HEK293 (cell line): ENCODE results near the gene ZNF514.

Experiments used
- TCF7L2 ChIP-seq: IDR thresholded peaks from 2 replicates; pipeline ENCODE4 v1.6.1; 2011; ENCODE audit warnings: low read depth, mild to moderate bottlenecking, inconsistent platforms, low read length, moderate library complexity, borderline replicate concordance
- ZNF24 ChIP-seq: fragments of 450-650 bp; formaldehyde crosslinking; IDR thresholded peaks from 2 replicates; pipeline ENCODE4 v1.5.1; 2016; ENCODE audit warnings: missing biosample characterization, missing genetic modification characterization
- ZNF629 ChIP-seq: fragments of 450-650 bp; formaldehyde crosslinking; IDR thresholded peaks from 2 replicates; pipeline ENCODE4 v1.5.1; 2017; ENCODE audit warnings: missing biosample characterization, missing genetic modification characterization
- ZNF837 ChIP-seq: fragments of 450-650 bp; formaldehyde crosslinking; IDR thresholded peaks from 2 replicates; pipeline ENCODE4 v1.5.1; 2016; ENCODE audit warnings: missing biosample characterization, missing genetic modification characterization
- TF ChIP-seq, protein P1 (sequence below): fragments of 450-650 bp; formaldehyde crosslinking; IDR thresholded peaks from 2 replicates; pipeline ENCODE4 v1.5.1; 2016; ENCODE audit warnings: missing biosample characterization, missing genetic modification characterization
- TF ChIP-seq, protein P2 (sequence below): fragments of 450-650 bp; IDR thresholded peaks from 2 replicates; pipeline ENCODE4 v1.5.1; 2018; ENCODE audit warnings: missing biosample characterization, mild to moderate bottlenecking, missing genetic modification characterization
- TF ChIP-seq, protein P3 (sequence below): fragments of 450-650 bp; formaldehyde crosslinking; conservative IDR thresholded peaks from 2 replicates; pipeline ENCODE4 v1.5.1; 2016; ENCODE audit warnings: low read depth, missing biosample characterization, missing genetic modification characterization
- TF ChIP-seq, protein P4 (sequence below): fragments of 450-650 bp; formaldehyde crosslinking; IDR thresholded peaks from 2 replicates; pipeline ENCODE4 v1.5.1; 2016; ENCODE audit warnings: missing biosample characterization, missing genetic modification characterization, low read depth
- TF ChIP-seq, protein P5 (sequence below): fragments of 450-650 bp; formaldehyde crosslinking; IDR thresholded peaks from 2 replicates; pipeline ENCODE4 v1.5.1; 2016; ENCODE audit warnings: missing biosample characterization, missing genetic modification characterization, low read depth

DNA sequence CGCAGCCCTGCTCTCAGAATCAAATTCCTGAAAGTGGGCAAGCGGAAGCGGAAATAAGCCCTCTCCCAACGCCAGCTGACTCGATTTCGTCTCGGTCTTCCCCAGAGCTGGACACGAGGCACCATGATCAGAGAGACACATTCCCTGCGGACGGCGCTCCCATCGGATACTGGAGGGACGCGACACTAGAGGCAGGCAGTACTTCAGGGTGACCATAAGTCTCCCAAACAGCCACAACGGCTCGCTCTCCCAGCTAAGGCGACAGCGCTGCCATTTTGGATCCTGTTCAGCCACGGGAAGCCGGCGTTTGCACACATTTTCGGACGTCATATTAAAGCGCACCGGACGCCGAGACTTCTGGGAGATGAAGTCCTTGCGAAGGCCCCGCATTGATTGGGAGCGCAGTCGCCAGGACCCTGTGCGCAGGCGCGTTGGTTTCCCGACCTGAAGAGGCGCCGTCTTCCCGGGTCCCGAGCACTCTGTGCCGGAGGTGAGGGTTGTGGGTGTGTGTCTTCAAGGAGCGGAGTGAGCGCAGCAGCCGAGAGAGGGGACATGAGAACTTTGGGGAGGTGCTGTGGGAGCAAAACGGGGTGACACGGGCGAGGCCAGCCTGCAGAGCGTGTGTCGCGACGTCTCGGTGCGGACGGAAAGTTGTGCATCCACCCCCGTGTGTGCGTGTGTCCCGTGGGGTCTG is 5.9 kb upstream of the ZNF514 start, which contains the start of gene ZNF2:
- TF ChIP-seq, protein P1, sequence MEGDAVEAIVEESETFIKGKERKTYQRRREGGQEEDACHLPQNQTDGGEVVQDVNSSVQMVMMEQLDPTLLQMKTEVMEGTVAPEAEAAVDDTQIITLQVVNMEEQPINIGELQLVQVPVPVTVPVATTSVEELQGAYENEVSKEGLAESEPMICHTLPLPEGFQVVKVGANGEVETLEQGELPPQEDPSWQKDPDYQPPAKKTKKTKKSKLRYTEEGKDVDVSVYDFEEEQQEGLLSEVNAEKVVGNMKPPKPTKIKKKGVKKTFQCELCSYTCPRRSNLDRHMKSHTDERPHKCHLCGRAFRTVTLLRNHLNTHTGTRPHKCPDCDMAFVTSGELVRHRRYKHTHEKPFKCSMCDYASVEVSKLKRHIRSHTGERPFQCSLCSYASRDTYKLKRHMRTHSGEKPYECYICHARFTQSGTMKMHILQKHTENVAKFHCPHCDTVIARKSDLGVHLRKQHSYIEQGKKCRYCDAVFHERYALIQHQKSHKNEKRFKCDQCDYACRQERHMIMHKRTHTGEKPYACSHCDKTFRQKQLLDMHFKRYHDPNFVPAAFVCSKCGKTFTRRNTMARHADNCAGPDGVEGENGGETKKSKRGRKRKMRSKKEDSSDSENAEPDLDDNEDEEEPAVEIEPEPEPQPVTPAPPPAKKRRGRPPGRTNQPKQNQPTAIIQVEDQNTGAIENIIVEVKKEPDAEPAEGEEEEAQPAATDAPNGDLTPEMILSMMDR (tag by site-specific recombination), result peak; percentile 61; the same call in 1 of the 2 replicates
- no peak for TF ChIP-seq ZNF837 (tag by site-specific recombination)
- TF ChIP-seq, protein P2, sequence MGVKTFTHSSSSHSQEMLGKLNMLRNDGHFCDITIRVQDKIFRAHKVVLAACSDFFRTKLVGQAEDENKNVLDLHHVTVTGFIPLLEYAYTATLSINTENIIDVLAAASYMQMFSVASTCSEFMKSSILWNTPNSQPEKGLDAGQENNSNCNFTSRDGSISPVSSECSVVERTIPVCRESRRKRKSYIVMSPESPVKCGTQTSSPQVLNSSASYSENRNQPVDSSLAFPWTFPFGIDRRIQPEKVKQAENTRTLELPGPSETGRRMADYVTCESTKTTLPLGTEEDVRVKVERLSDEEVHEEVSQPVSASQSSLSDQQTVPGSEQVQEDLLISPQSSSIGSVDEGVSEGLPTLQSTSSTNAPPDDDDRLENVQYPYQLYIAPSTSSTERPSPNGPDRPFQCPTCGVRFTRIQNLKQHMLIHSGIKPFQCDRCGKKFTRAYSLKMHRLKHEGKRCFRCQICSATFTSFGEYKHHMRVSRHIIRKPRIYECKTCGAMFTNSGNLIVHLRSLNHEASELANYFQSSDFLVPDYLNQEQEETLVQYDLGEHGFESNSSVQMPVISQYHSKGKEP, result no peak
- TF ChIP-seq TCF7L2, result no peak
- TF ChIP-seq, protein P3, sequence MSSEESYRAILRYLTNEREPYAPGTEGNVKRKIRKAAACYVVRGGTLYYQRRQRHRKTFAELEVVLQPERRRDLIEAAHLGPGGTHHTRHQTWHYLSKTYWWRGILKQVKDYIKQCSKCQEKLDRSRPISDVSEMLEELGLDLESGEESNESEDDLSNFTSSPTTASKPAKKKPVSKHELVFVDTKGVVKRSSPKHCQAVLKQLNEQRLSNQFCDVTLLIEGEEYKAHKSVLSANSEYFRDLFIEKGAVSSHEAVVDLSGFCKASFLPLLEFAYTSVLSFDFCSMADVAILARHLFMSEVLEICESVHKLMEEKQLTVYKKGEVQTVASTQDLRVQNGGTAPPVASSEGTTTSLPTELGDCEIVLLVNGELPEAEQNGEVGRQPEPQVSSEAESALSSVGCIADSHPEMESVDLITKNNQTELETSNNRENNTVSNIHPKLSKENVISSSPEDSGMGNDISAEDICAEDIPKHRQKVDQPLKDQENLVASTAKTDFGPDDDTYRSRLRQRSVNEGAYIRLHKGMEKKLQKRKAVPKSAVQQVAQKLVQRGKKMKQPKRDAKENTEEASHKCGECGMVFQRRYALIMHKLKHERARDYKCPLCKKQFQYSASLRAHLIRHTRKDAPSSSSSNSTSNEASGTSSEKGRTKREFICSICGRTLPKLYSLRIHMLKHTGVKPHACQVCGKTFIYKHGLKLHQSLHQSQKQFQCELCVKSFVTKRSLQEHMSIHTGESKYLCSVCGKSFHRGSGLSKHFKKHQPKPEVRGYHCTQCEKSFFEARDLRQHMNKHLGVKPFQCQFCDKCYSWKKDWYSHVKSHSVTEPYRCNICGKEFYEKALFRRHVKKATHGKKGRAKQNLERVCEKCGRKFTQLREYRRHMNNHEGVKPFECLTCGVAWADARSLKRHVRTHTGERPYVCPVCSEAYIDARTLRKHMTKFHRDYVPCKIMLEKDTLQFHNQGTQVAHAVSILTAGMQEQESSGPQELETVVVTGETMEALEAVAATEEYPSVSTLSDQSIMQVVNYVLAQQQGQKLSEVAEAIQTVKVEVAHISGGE, result peak; percentile 97
- TF ChIP-seq ZNF629 (tag by site-specific recombination), result peak; percentile 88
- TF ChIP-seq, protein P4, sequence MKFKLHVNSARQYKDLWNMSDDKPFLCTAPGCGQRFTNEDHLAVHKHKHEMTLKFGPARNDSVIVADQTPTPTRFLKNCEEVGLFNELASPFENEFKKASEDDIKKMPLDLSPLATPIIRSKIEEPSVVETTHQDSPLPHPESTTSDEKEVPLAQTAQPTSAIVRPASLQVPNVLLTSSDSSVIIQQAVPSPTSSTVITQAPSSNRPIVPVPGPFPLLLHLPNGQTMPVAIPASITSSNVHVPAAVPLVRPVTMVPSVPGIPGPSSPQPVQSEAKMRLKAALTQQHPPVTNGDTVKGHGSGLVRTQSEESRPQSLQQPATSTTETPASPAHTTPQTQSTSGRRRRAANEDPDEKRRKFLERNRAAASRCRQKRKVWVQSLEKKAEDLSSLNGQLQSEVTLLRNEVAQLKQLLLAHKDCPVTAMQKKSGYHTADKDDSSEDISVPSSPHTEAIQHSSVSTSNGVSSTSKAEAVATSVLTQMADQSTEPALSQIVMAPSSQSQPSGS, result no peak
- no peak; the same call in 1 of the 2 replicates for TF ChIP-seq ZNF24 (tag by site-specific recombination)
- TF ChIP-seq, protein P5, sequence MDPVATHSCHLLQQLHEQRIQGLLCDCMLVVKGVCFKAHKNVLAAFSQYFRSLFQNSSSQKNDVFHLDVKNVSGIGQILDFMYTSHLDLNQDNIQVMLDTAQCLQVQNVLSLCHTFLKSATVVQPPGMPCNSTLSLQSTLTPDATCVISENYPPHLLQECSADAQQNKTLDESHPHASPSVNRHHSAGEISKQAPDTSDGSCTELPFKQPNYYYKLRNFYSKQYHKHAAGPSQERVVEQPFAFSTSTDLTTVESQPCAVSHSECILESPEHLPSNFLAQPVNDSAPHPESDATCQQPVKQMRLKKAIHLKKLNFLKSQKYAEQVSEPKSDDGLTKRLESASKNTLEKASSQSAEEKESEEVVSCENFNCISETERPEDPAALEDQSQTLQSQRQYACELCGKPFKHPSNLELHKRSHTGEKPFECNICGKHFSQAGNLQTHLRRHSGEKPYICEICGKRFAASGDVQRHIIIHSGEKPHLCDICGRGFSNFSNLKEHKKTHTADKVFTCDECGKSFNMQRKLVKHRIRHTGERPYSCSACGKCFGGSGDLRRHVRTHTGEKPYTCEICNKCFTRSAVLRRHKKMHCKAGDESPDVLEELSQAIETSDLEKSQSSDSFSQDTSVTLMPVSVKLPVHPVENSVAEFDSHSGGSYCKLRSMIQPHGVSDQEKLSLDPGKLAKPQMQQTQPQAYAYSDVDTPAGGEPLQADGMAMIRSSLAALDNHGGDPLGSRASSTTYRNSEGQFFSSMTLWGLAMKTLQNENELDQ, result no peak
